Measurements from ENCODE around the gene FAM117A.

DNA sequence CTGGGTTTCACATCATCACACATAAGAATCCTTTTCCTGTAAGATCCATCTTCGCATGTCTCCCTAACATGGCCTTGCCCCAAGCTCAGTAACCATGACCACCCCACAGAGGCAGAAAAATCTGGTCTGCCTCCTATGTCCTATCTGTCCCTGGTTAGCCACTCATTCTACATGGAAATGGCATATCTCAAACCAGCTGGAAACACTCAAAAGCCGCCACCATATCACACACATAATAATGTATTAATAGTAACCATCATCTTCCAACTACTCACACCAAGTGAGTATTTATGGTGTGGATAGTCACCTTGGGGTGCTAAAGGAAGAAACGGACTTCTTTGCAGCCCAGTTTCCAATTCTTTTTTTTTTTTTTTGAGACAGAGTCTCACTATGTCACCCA is 11.4 kb downstream of the FAM117A start:
- TF ChIP-seq, protein P1, sequence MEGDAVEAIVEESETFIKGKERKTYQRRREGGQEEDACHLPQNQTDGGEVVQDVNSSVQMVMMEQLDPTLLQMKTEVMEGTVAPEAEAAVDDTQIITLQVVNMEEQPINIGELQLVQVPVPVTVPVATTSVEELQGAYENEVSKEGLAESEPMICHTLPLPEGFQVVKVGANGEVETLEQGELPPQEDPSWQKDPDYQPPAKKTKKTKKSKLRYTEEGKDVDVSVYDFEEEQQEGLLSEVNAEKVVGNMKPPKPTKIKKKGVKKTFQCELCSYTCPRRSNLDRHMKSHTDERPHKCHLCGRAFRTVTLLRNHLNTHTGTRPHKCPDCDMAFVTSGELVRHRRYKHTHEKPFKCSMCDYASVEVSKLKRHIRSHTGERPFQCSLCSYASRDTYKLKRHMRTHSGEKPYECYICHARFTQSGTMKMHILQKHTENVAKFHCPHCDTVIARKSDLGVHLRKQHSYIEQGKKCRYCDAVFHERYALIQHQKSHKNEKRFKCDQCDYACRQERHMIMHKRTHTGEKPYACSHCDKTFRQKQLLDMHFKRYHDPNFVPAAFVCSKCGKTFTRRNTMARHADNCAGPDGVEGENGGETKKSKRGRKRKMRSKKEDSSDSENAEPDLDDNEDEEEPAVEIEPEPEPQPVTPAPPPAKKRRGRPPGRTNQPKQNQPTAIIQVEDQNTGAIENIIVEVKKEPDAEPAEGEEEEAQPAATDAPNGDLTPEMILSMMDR (IDR thresholded peaks at IDR 0.05): no peak
- no peak for TF ChIP-seq POLR2A (IDR thresholded peaks at IDR 0.05)
